Measurements from ENCODE around the gene TRIM28. TPM values are rescaled to one million over a fixed set of nuclear protein-coding genes. Genes with fewer than 3 reads are reported as not detected.

Gene TRIM28
- total and polyA plus RNA-seq, 8 donors: 95.5 to 923 (median 206) TPM

GRCh38 chr19:58518256-58519086 lies 25.4 kb upstream of the TRIM28 start:
- no peak for TF ChIP-seq POLR2AphosphoS5 (IDR thresholded peaks at IDR 0.05)
- TF ChIP-seq POLR2A (IDR thresholded peaks at IDR 0.05): no peak
- TF ChIP-seq CTCF (IDR thresholded peaks at IDR 0.05): peak in 3 of 7 experiments; percentile 28 to 58 (median 35)
- intact Hi-C loops (cut with DNase I; ENCODE audit: low total_unique reads): no loop called here
- H3K4me1 ChIP-seq: peaks cover 33 to 70% (median 64%) of the 10 kb centered on the region in 4 donors

GRCh38 chr19:58519087-58519354 lies 24.8 kb upstream of the TRIM28 start:
- Histone ChIP-seq H3K36me3 (peaks cover 16 to 25% (median 22%) of the 10 kb centered on the region in 4 donors), H3K9me3 (no peaks in the 10 kb centered on the region), H3K4me3 (peak overlapping the region; percentile 80 to 94 (median 86)), H3K27me3 (no peaks in the 10 kb centered on the region), H3K4me1 (peaks cover 29 to 65% (median 59%) of the 10 kb centered on the region in 4 donors), H3K27ac (peak overlapping the region; percentile 96 to 100 (median 98))
- TF ChIP-seq CTCF (IDR thresholded peaks at IDR 0.05) (peak in 2 of 7 experiments; percentile 54 to 71), POLR2A (IDR thresholded peaks at IDR 0.05) (no peak)
- WGBS, 5 donors: 0 to 2% (median 1%) methylated on average over 14 of the region's 14 CpGs
- DNase-seq: peak; percentile 59 to 89
- intact Hi-C loops (cut with DNase I; ENCODE audit: low total_unique reads): no loop called here

More at GRCh38 chr19:58518256-58519086, 25.4 kb upstream of the TRIM28 start:
- Histone ChIP-seq H3K27me3 (no peaks in the 10 kb centered on the region), H3K27ac (peak overlapping the region; percentile 96 to 100 (median 98)), H3K36me3 (peaks cover 16 to 25% (median 23%) of the 10 kb centered on the region in 4 donors), H3K9me3 (no peaks in the 10 kb centered on the region), H3K4me3 (peak overlapping the region; percentile 80 to 94 (median 86))
- 5 to 9% (median 7%) methylated on average over 18 to 22 of the region's 22 CpGs for WGBS, 5 donors
- DNase-seq: peak in 1 of 2 donors; percentile 46

- peaks cover 16 to 25% (median 22%) of the 10 kb centered on the region in 4 donors for H3K36me3 ChIP-seq
- H3K4me3 ChIP-seq: peak within 1 kb of the TSS; percentile 80 to 94 (median 86)
- H3K27ac ChIP-seq: peak within 1 kb of the TSS; percentile 96 to 100 (median 98)
- H3K9me3 ChIP-seq: no peaks in the 10 kb centered on the region
- TF ChIP-seq POLR2A (IDR thresholded peaks at IDR 0.05): peak in 1 of 4 donors; percentile 9
- TF ChIP-seq CTCF (IDR thresholded peaks at IDR 0.05): peak in 5 of 7 experiments; percentile 35 to 93 (median 65)
- TF ChIP-seq POLR2AphosphoS5 (IDR thresholded peaks at IDR 0.05): peak in 2 of 3 donors; percentile 74 to 91
- TF ChIP-seq EP300 (IDR thresholded peaks at IDR 0.05): no peak
- 0 to 1% (median 0%) methylated on average over 76 to 87 of the region's 87 CpGs for WGBS, 5 donors
- no peaks in the 10 kb centered on the region for H3K27me3 ChIP-seq
- H3K4me1 ChIP-seq: peaks cover 23 to 59% (median 53%) of the 10 kb centered on the region in 4 donors
- DNase-seq: peak; percentile 93 to 98
- intact Hi-C loops (cut with DNase I; ENCODE audit: low total_unique reads): no loop called here
Measured at GRCh38 chr19:58519355-58520256, 24.3 kb upstream of the TRIM28 start, which contains the start of gene ZBTB45. Gene ZBTB45, minus strand, starts transcription at chr19:58519810. Its CDS starts 2,137 bp downstream, at chr19:58517673.

- H3K4me3 ChIP-seq: peak overlapping the region; percentile 80 to 94 (median 86)
- intact Hi-C loops (cut with DNase I; ENCODE audit: low total_unique reads): no loop called here
- H3K4me1 ChIP-seq: peaks cover 22 to 55% (median 47%) of the 10 kb centered on the region in 4 donors
- TF ChIP-seq POLR2AphosphoS5 (IDR thresholded peaks at IDR 0.05) (no peak), EP300 (IDR thresholded peaks at IDR 0.05) (no peak), CTCF (IDR thresholded peaks at IDR 0.05) (no peak), POLR2A (IDR thresholded peaks at IDR 0.05) (no peak)
- 3 to 13% (median 7%) methylated on average over 6 to 7 of the region's 7 CpGs for WGBS, 5 donors
- no peaks in the 10 kb centered on the region for H3K9me3 ChIP-seq
- no peak for DNase-seq
- peaks cover 16 to 24% (median 22%) of the 10 kb centered on the region in 4 donors for H3K36me3 ChIP-seq
- no peaks in the 10 kb centered on the region for H3K27me3 ChIP-seq
- H3K27ac ChIP-seq: peak overlapping the region; percentile 96 to 100 (median 98)
Measured at GRCh38 chr19:58520257-58520599, 23.6 kb upstream of the TRIM28 start.

All from stomach (tissue), 9 donors.